Panc1 (cell line): Measurements from ENCODE around the gene FARP1. TPM values are rescaled to one million over a fixed set of nuclear protein-coding genes. Genes with fewer than 3 reads are reported as not detected.

Source experiments
- ATAC-seq: fragments of 200-7000 bp; cut with Tn5 transposase; 2 replicates; pipeline ENCODE4 v1.9.1; 2020; ENCODE audit warnings: mild to moderate bottlenecking, moderate library complexity
- BruUV-seq: library from RNA; stranded (reverse); fragments of 400-500 nt; replicated peaks from 2 replicates; lab custom pipeline; 2021; lab: Mats Ljungman, UMichigan
- CTCF ChIA-PET: fragments of 300-600 bp; sonication (Branson Sonifier 250); formaldehyde crosslinking; loops from one replicate; lab custom pipeline; 2022; ENCODE audit warnings: antibody characterized with exemption; lab: Charles Lee
- POLR2A ChIA-PET: fragments of 300-600 bp; sonication (Branson Sonifier 250); formaldehyde crosslinking; loops from one replicate; lab custom pipeline; 2022; ENCODE audit warnings: antibody characterized with exemption; lab: Charles Lee
- DNase-seq: peaks from one replicate; pipeline ENCODE4 v3.0.0-alpha.2; 2010; ENCODE audit warnings: low read depth, low spot score
- H3K27ac ChIP-seq: 2 replicates; pipeline ENCODE4 v1.5.1; 2011; ENCODE audit warnings: mild to moderate bottlenecking, low read length, inconsistent platforms
- H3K27me3 ChIP-seq: fragments of 200-500 bp; sonication (Bioruptor generic); 2 replicates; pipeline ENCODE4 v1.6.0; 2014; ENCODE audit warnings: low read length, inconsistent platforms; ENCODE audit not compliant: control insufficient read depth, insufficient read depth
- H3K36me3 ChIP-seq: fragments of 200-500 bp; sonication (Bioruptor generic); 2 replicates; pipeline ENCODE4 v1.5.1; 2014; ENCODE audit warnings: inconsistent platforms, mild to moderate bottlenecking, low read length, moderate library complexity; ENCODE audit not compliant: control insufficient read depth, insufficient read depth
- H3K4me1 ChIP-seq: 2 replicates; pipeline ENCODE4 v1.5.1; 2011; ENCODE audit warnings: inconsistent platforms, mild to moderate bottlenecking, low read length, moderate library complexity; ENCODE audit not compliant: control insufficient read depth, insufficient read depth
- H3K4me3 ChIP-seq, 2 experiments: 2 replicates each; pipeline ENCODE4 v1.5.1; 2011 to 2012; ENCODE audit warnings: low read depth in 2 of 2, low read length in 2 of 2, mild to moderate bottlenecking in 2 of 2, inconsistent platforms in 1 of 2, moderate library complexity in 1 of 2
- H3K9me3 ChIP-seq: fragments of 200-500 bp; sonication (Bioruptor generic); 2 replicates; pipeline ENCODE4 v1.5.1; 2014; ENCODE audit warnings: low read depth, mild to moderate bottlenecking, inconsistent platforms, low read length, moderate library complexity; ENCODE audit not compliant: control insufficient read depth, insufficient read depth
- CTCF ChIP-seq: fragments of 450-650 bp; IDR thresholded peaks from 2 replicates; pipeline ENCODE4 v1.5.1; 2017; ENCODE audit warnings: mild to moderate bottlenecking
- POLR2AphosphoS5 ChIP-seq: IDR thresholded peaks from 2 replicates; pipeline ENCODE4 v1.6.1; 2012; ENCODE audit warnings: mild to moderate bottlenecking, low read depth, low read length, moderate library complexity
- REST ChIP-seq, 2 experiments: IDR thresholded peaks; 2 replicates each; pipeline ENCODE4 v1.6.1; 2011 to 2012; ENCODE audit warnings: low read depth in 2 of 2, control low read depth in 1 of 2, low read length in 1 of 2, mild to moderate bottlenecking in 1 of 2, moderate library complexity in 1 of 2; ENCODE audit not compliant: insufficient read depth in 1 of 2
- SIN3A ChIP-seq: IDR thresholded peaks from 2 replicates; pipeline ENCODE4 v1.6.1; 2012; ENCODE audit warnings: low read depth, mild to moderate bottlenecking, low read length, moderate library complexity, borderline replicate concordance; ENCODE audit not compliant: insufficient read depth
- TCF7L2 ChIP-seq: IDR thresholded peaks from 2 replicates; pipeline ENCODE4 v1.6.1; 2011; ENCODE audit warnings: mild to moderate bottlenecking, low read depth, low read length, inconsistent platforms
- in situ Hi-C: cut with HindIII; loops from 2 replicates; pipeline ENCODE4 v1.10.0; 2016; ENCODE audit warnings: low sequenced_read_pairs, low pct_unique_long_range_greater_than_20kb
- intact Hi-C: fragments of 100-400 bp; cut with micrococcal nuclease; formaldehyde crosslinking; loops from one replicate; pipeline ENCODE4 v1.10.0; 2022; ENCODE audit not compliant: unreplicated experiment
- total RNA-seq: library from RNA; stranded (reverse); gene quantifications from one replicate; pipeline ENCODE4 v1.2.1, GENCODE V29; 2021; ENCODE audit not compliant: unreplicated experiment

The FARP1 gene
- total RNA-seq, 1 experiment from 2014 or later = 61.9 TPM

- H3K36me3 ChIP-seq = no peaks in the 10 kb centered on the region
- intact Hi-C loops = no loop called here
- TF ChIP-seq SIN3A (no peak), CTCF (no peak), REST (IDR thresholded peaks at IDR 0.05; ENCODE audit: insufficient read depth in 1 of 2, low read depth in 2 of 2, low read length in 1 of 2) (no peak), TCF7L2 (no peak), POLR2AphosphoS5 (no peak)
- in situ Hi-C loops = no loop called here
- DNase-seq (no peak), ATAC-seq (no peak)
- ChIA-PET POLR2A (no interaction called here), CTCF (no interaction called here)
- H3K27me3 ChIP-seq = no peaks in the 10 kb centered on the region
- H3K4me1 ChIP-seq = no peaks in the 10 kb centered on the region
- H3K27ac ChIP-seq = no peak overlapping the region
- no peak overlapping the region for H3K4me3 ChIP-seq
- no peaks in the 10 kb centered on the region for H3K9me3 ChIP-seq
- BruUV-seq = no TSS peak
Measured at GRCh38 chr13:98332222-98332621, 189.3 kb downstream of the FARP1 start.

GRCh38 chr13:98332691-98333090 lies 189.8 kb downstream of the FARP1 start:
- TF ChIP-seq REST (IDR thresholded peaks at IDR 0.05; ENCODE audit: insufficient read depth in 1 of 2, low read depth in 2 of 2, low read length in 1 of 2) (no peak), CTCF (no peak), SIN3A (no peak), POLR2AphosphoS5 (no peak), TCF7L2 (no peak)
- ChIA-PET CTCF (no interaction called here), POLR2A (no interaction called here)
- in situ Hi-C loops (no loop called here), intact Hi-C loops (no loop called here)
- H3K36me3 ChIP-seq = no peaks in the 10 kb centered on the region
- BruUV-seq = no TSS peak
- no peaks in the 10 kb centered on the region for H3K27me3 ChIP-seq
- no peaks in the 10 kb centered on the region for H3K4me1 ChIP-seq
- no peak for ATAC-seq
- H3K9me3 ChIP-seq = no peaks in the 10 kb centered on the region
- H3K27ac ChIP-seq = no peak overlapping the region
- no peak for DNase-seq
- no peak overlapping the region for H3K4me3 ChIP-seq
